Measurements from ENCODE around the gene GAA.

DNA sequence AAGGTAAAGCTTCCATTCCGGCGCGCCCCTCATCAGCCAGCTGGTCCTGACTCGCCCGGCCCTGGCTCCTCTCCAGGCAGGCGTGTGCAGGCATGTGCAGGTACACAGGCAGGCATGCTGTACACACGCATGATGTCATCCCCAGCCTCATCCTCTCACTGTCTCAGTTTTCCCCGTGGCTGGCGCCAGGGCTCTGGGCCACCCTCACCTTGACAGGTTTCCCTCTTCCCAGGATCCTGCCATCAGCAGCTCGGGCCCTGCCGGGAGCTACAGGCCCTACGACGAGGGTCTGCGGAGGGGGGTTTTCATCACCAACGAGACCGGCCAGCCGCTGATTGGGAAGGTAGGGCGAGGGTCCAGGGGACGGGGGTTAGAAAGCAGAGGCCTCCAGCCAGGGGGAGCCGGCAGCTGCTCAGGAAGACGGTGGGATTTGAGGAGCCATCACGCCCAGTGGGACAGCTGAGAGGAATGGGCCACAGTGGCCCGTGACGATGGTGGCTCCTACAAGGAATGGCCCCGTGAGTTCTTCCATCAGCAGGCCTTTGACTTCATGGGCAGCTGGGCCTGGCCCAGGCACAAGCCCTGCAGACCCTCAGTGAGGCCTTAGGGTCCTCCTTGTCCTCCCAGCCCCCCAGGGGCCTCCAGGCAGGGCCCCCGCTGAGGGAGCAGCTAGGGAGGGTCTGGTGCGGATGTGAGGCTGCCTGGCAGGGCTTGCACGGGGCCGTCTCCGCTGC is 8.5 kb downstream of the GAA start:
- TF ChIP-seq, protein P1, sequence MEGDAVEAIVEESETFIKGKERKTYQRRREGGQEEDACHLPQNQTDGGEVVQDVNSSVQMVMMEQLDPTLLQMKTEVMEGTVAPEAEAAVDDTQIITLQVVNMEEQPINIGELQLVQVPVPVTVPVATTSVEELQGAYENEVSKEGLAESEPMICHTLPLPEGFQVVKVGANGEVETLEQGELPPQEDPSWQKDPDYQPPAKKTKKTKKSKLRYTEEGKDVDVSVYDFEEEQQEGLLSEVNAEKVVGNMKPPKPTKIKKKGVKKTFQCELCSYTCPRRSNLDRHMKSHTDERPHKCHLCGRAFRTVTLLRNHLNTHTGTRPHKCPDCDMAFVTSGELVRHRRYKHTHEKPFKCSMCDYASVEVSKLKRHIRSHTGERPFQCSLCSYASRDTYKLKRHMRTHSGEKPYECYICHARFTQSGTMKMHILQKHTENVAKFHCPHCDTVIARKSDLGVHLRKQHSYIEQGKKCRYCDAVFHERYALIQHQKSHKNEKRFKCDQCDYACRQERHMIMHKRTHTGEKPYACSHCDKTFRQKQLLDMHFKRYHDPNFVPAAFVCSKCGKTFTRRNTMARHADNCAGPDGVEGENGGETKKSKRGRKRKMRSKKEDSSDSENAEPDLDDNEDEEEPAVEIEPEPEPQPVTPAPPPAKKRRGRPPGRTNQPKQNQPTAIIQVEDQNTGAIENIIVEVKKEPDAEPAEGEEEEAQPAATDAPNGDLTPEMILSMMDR (IDR thresholded peaks at IDR 0.05) = no peak
- no peak for TF ChIP-seq POLR2A (IDR thresholded peaks at IDR 0.05)
